ENCODE measurements around the gene CC2D2A.

The CC2D2A gene

GRCh38 chr4:15469402-15470127 lies at the start of gene CC2D2A:
TSS of gene CC2D2A (plus strand) at chr4:15469882. CDS start at chr4:15475933, 6,051 bp downstream.
- DNase-seq: no peak

- DNase-seq: no peak
Observed at GRCh38 chr4:15420642-15421041, 49.0 kb upstream of the CC2D2A start.

- no peak for DNase-seq
Observed at GRCh38 chr4:15423285-15423711, 46.4 kb upstream of the CC2D2A start.

- no peak for DNase-seq
Observed at GRCh38 chr4:15425520-15425919, 44.2 kb upstream of the CC2D2A start.

- no peak for DNase-seq
Observed at GRCh38 chr4:15427161-15427560, 42.5 kb upstream of the CC2D2A start.

GRCh38 chr4:15427701-15428100 lies 42.0 kb upstream of the CC2D2A start, which contains the start of gene C1QTNF7:
TSS of gene C1QTNF7 (plus strand) at chr4:15428033. CDS start at chr4:15435744, 7,711 bp downstream.
- DNase-seq: no peak

GRCh38 chr4:15428611-15429010 lies 41.1 kb upstream of the CC2D2A start:
- DNase-seq: no peak

GRCh38 chr4:15434091-15434490 lies 35.6 kb upstream of the CC2D2A start:
- no peak for DNase-seq

- DNase-seq: no peak
Observed at GRCh38 chr4:15434676-15435075, 35.0 kb upstream of the CC2D2A start.

GRCh38 chr4:15436513-15436912 lies 33.2 kb upstream of the CC2D2A start:
- peak; percentile 22 for DNase-seq

- no peak for DNase-seq
Observed at GRCh38 chr4:15438939-15439524, 30.6 kb upstream of the CC2D2A start.

GRCh38 chr4:15443371-15444160 lies 26.1 kb upstream of the CC2D2A start:
- no peak for DNase-seq

- no peak for DNase-seq
Observed at GRCh38 chr4:15444276-15444675, 25.4 kb upstream of the CC2D2A start.

- DNase-seq: no peak
Observed at GRCh38 chr4:15444879-15445547, 24.7 kb upstream of the CC2D2A start.

GRCh38 chr4:15451181-15451865 lies 18.4 kb upstream of the CC2D2A start:
- no peak for DNase-seq

- no peak for DNase-seq
Observed at GRCh38 chr4:15451866-15452765, 17.6 kb upstream of the CC2D2A start.

GRCh38 chr4:15455290-15455689 lies 14.4 kb upstream of the CC2D2A start:
- DNase-seq: no peak

- DNase-seq: peak; percentile 26
Observed at GRCh38 chr4:15457406-15458201, 12.1 kb upstream of the CC2D2A start.

- DNase-seq: no peak
Observed at GRCh38 chr4:15458616-15459015, 11.1 kb upstream of the CC2D2A start.

GRCh38 chr4:15459706-15460105 lies 10.0 kb upstream of the CC2D2A start:
- DNase-seq: no peak

GRCh38 chr4:15466596-15466995 lies 3.1 kb upstream of the CC2D2A start:
- no peak for DNase-seq
